HG02798 (cell line): ENCODE data around the gene PRR20G.

Experiments used
- ATAC-seq: cut with Tn5 transposase; IDR thresholded peaks from one replicate; pipeline ENCODE4 v1.9.1; 2021; ENCODE audit warnings: mild to moderate bottlenecking; ENCODE audit not compliant: unreplicated experiment, poor library complexity

The PRR20G gene

DNA sequence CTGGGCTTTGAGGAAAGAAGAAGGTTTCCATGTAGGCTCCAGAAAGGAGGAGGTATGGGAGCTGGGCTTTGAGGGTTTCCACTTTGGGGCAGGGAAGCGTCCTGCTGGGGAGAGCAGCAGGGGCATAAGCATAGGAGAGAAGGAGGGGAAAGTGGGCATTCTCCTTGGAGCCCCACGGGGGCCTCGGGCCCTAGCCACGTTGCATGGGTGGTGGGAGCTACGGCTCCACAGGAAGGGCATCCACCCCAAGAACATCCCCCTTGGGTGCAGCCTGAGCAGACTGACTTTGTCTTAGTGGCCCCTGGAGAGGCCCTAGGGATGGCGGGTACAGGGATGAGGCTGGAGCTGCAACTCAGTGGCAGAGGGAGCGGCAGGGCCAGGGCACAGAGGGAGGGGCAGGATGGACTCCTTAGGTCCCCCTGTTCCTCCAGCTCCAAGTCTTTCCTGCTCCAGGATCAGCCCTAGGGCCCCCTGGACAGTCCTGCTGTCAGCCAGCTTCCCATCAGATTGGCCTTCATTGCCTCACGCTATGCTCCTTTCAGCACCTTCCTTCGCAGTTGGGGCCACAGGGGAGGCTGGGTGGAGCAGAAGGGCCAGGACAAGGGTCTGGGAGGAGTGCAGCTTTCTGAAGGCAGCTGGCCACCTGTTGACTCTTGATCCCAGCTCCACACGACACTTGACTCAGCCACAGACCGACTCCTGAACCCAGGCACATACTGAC is 22.9 kb downstream of the PRR20G start:
- no peak for ATAC-seq

DNA sequence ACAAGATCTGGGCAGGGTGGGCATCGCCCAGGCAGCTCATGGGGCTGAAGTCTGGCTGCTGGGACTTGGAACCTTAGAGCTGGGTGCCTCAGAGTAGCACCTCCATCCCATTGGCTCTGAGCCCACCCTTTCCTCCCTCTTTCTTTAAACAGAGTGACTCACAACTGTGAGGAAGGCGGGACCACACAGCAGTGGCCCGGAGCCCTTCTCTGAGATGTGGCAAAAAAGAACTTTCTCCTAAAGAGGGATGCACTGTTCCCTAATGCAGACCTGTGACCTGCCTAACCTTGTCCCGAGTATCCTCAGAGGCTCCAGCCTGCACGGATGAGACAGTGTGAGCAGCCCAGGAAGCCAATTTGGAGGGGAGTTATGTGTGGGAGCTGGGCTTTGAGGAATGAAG is 23.6 kb downstream of the PRR20G start:
- ATAC-seq = no peak

DNA sequence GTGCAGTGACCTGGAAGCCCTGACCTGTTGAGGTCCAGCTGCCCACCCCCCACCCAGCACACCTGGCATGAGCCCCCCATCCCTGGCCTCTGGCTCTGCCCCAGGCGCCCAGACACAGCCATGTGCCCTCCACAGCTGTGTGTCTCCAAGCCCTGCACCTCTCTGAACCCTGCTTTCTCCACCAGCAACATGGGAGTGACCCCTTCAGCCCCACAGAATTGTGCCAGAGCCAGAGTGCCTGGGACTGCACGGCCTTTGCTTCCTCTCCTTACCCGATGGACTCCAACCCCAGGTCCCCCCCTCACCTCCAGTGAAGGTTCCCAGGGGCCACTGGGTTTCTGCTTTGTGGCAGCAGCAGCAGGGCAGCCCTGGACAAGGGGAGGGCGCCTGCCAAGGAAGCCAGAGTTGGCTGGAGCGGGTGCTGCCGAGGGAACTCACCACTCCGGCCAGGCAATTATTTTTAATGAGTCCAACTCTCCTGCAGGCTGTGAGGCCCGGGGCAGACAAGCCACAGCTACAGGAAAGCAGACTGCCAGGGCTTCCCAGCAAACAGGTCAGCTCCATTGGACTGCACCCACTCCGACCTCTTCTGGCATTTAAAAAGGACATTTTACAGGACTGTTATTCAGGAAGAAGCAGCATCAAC is 24.1 kb downstream of the PRR20G start:
- no peak for ATAC-seq

DNA sequence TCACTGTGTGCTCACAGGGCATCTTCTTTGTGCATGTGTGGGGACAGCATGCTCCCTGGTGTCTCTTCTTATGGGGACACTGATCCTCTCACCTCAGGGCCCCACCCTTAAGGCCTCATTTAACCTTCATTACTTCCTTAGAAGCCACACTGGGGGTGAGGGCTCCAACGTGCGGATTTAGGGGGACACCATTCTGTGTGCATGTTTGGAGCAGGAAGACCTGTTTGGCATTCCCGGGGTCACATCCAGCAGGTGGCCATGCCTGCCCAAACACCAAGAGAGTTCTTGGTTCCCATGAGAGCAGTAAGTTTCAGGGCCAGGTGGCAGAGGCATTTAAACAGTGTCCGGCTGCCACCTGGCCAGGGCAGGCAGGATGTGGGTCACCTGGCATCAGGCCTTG is 24.8 kb downstream of the PRR20G start:
- ATAC-seq = no peak

DNA sequence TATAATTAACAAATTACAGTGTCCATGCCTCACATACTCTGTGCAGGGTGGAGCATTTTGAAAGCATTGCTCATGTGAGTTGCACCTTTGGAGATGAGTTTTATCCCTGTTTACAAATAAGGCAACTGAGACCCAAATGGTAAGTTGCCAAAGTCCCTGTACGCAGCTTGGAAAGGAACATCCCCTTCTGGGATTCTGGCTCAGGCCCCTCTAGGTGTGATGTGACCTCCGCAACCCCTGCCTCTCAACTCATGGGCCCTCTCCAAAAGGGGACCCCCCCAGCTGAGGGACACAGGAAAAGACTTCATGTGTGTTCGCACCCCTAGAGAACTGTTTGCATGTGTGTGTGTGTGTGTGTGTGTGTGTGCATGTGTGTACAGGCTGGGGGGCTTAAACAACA is 25.3 kb downstream of the PRR20G start:
- ATAC-seq = no peak

DNA sequence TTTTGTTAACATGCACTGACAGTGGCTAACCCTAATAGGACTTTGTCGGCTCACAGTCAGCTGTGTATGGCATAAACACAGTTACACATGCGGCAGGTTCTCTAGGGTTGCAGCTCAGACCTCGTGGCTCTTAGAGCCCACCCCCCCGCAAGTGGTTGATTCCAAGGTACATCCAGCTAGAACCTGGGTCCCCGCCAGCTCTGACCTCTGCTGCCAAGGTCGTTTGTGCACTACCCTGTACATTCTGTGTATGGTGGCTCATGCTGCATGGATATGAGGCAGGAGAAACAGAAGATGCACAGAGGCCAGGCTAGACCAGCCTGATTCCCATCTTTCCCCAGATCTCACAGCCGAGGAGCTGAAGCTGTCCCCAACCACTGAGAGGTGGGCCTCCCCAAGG is 25.9 kb downstream of the PRR20G start:
- no peak for ATAC-seq

DNA sequence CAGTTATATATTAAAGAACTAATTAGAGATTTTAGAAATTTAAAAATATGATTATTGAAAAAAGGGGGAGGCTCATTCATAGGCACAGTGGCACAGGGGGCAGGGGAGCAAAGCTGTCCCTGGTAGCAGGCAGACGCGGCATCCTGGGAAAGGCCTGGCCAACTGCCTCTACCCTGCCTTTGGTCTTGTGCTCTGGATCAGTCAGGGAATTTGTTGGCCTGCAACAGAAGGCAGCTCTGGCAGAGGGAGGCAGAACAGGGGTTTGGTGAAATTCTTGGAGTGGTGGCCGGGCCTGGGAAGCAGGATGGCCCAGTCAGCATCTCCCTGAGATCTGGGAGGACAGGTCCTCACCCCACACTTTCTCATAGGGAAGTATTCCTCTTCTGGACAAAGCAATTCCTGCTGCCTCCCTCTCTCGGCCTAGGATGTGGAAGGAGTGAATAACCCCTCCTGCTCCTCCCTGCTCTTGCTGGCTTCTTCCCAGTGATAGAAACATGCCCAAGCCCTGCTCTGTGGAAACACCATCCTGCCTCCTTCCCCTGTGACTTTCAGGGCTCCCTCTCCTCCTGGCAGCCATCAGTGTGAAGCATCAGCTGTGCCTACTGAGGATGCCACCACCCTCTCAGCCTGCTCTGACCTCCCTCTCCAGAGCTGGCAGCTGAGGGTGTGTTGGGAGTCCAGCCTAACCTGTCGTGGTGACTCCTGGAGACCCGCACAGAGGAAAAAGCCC is 26.9 kb downstream of the PRR20G start:
- ATAC-seq = no peak

DNA sequence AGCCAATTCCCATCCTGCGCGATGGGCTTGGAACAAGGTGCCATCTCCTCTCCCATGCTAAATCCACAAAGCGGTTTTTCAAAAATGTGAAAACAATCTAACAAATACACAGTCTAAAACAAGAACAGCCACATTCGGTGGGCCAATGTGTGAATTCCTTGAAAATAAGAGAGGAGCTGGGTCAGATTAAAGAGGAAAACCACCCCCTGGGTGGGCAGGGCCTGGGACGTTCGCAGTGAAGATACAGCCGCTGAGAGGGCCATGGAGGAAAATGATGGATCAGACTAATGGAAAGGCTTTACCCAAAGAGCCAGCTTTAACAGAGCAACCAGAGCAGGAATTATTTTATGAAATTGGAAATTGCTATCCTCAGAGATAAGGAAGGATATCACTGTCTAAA is 27.4 kb downstream of the PRR20G start:
- ATAC-seq = no peak

DNA sequence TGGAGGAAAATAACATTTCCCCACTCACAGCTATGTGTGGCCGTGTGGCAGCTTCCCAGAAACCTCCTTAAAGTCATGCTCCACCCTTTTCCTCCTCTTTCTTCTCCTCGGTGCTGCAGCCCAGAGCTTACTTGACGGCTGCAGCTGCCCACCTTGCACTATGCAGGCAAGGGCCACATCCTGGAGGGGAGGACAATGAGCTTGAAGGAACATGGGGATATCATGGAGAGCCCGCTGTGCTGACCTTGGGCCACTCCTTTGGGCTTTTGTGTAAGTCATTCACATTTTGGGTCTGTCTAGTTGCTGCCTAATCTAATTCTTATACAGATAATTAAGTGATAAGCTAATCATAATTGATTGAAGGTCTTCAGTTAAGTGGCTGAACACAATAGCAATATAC is 28.0 kb downstream of the PRR20G start:
- ATAC-seq = no peak

DNA sequence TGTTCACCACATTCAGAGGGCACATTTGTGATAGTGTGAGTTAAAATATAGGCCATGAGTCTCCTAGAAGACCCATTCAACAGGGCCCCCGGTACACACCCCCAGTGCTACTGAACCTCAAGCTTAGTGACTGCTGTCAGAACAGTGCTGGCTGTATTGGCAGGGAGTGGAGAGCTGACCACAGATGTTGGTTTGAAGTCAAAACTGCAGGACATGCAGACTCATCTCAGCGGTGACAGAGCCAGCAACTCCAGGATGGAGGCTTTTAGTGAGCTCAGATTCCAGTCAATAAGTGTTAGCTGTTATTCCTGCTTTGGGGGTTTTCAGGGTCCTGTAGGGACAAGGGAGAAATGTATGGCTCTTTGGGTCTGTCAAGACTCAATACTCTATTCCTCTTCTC is 29.1 kb downstream of the PRR20G start:
- no peak for ATAC-seq

DNA sequence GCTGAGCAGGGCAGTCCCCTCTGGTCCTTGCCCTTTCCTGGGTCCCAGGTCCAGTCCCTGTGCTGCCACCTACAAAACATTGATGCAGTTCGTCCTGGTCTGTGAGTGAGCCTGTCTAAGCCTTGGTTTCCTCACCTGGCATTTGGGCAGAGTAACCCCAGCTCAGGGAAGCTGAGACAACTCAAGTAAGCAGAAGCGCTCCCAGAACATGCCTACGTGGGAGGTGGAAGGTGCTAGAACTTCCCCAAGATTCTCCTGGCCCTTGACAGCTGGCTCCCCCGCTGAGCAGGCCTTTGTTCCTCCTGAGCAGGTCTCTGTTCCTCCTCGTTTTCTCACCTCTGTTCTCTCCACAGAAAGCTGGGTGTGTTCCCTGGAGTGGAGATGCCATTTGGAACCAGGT is 30.5 kb downstream of the PRR20G start:
- no peak for ATAC-seq

DNA sequence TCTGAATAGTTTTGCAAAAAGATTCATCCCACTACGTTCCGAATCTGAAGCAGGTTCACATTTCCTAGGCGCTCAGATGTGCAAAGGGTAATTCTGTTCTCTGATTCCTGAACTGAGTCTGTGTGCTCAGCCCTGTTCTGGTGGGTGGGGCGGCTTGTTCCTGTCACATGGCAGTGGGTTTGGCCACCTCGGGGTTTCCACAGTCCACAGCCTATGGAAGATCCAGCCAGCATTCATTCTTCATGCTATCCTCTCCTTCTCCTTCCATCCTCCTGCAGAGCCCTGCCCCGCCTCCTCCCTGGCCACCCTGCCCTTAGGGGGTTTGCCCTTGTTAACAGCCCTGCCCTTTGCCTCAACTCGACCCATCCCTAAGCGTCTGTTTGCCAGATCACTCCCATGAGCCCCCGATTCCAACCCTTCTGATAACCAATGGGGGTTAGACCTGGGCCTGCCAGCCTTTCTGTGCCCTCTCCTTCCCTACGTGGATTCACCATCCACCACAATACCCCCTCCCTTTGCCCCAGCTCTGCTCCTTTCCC is 31.0 kb downstream of the PRR20G start:
- no peak for ATAC-seq

DNA sequence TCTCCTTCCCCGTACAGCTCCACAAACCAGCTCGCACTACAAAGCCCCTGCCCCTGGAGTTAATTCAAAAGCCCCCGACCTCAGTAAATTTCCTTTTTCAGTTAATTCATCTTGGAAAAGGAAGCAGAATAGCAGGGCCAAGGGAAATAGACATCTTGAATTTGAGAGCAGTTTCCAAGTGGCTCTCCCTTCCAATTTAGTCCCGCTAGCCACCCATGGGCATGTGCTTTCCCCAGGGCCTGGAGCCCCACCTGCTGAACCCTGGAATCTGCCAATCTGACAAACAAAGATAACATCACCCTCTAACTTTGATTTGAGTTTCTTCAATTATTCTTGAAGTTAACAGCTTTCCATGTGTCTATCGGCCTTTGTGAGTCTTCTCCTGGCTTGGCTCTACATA is 31.7 kb downstream of the PRR20G start:
- ATAC-seq = no peak

DNA sequence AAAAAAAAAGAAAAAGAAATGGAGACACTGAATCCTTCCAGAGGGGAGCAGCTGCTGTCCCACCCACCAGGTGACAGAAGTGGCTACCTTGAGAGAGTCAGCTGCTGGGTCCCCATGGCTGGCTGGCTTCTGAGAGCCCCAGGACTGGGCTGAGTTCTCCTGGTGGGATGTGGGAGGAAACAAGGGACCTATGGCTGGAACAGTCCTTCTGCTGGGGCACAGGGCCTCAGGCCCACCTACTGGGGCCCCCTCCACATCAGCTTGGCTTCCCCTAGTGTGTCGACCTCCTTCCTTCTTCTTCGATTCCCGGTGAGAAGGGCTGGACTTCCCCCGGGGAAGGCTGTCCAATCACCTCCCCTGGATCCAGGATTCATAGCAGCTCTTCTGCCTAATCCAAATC is 32.3 kb downstream of the PRR20G start:
- no peak for ATAC-seq

DNA sequence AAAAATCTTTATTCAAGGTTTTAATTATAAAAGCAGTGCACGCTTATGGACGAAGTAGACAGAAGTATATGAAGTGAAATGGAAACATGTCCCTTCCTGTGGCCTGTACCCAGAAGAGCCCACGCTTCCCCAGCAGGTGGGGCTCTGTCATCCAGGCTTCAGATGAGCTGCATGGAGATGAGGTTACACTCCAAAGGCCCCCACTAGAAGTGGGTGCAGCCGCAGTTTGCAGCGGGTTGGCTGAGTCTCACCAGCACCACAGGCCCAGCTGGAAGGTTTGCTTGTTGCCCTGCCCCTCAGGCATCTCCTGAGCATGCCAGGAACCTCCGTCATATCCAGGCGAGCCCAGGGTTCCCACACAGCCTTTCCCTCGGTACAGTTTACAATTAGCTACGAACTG is 33.1 kb downstream of the PRR20G start:
- no peak for ATAC-seq

DNA sequence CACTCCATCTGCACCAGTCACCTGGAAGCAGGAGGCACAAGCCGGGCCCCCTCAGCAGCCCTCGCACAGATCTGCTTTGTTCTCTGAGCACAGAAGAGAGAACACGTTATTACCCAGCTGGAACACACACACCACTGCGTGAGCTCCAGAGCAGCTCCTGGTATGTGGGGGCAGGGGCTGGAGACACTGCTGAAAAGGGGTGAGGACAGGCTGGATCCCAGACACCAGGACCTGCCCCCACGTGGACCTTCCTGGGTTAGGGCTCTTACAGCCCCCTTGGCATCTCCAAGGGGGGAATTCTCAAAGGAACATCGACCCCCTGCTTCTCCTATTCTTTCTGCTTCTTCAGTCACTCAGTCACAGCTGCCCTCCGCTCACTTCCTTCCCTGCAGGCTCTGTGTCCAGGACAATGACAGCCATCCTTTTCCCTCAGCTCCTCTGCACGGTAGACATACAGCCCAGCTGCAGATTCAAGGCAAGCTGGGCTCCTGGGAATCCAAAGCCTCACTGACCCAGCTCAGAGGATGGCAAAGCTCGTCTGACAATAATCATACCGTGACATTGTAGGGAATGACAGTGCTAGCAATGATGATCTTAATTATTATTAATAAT is 33.7 kb downstream of the PRR20G start:
- ATAC-seq = no peak

DNA sequence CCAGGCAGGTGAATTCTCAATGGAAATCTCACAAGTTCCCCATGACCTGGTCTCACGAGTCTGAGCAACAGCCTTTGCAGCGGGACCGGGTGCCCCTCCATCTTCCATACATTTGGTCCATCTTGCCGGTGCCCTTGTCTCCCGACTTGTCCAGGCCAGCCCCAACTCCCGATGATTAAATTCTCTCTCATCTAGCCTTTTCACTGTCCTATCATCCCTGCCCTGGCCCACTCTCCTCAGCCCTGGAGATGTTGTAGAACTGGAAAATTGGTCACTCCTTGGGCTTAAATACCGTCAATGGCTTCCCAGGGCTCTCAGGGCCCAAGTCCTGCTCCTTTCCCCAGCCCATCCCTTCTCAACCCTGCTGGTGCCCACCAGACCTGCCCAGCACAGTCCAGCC is 34.4 kb downstream of the PRR20G start:
- no peak for ATAC-seq

DNA sequence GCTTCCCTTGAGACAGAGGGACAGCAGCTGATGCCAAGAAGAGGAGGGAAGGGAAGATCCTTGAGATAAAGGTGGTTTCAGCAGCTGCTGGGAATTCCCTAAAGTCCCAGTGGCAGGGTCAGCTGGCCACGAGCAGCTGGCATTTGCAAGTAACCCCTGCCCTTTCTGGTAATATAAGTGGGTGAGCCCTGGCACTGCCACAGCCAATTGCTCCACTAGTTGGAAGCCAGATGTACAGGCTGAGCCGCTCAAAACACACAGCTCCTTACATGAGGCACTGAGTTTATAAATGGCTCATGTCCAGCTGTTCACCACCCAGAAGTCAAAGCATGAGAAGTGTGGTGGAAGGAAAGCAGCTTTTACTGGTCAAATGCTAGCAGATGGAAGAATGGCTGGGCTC is 35.4 kb downstream of the PRR20G start:
- ATAC-seq = no peak

DNA sequence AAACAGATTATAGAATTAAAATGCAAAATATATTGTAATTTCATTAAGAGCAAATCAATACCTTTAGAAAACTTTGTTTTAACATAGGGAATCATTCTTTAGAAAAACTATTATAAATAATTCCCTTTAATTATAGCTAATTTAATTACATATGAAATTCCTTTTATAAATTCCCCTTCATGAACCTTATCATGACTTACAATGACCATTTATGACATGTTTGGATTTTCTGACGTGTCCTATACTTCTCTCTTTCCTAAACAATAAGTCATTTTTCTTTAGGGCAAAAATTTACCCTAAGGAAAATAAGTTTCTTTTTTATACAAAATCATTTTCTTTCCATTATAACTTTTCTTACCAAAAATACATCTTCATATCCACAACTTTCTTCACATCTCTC is 37.8 kb downstream of the PRR20G start:
- ATAC-seq = no peak

DNA sequence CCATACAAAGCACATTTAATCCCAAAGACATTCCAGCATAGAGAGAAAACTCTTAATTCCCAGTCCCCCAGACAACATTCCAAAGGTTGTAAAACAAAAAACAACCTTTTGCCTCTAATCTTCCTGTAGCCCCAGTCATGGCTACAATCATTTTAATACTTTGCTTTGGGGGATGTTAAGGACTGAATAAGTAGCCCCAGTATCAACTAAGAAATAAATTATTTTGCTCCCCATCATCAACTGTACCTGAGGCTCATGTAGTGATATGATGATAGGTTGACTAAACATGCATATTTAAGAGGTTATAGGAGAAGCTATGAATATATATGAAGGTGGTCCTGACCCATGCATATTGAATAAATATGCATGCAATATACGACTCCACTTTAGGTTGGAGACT is 40.6 kb downstream of the PRR20G start:
- no peak for ATAC-seq

DNA sequence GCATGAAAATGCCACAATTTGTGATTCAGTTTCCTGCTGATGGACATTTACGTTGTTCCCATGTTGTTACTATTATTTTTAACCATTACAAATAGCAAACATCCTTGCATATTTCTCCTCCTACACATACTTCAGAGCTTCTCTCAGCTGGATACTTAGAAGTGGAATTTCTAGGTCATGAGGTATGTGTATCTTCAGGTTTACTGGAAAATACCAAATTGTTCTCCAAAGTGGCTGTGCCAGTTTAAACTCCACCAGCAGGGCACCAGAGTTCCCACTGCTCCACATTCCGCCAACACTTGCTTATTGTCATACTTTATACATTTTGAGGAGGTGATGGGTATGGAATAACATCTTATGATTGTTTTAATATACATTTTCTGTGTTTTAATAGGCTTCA is 49.2 kb downstream of the PRR20G start:
- ATAC-seq = no peak
